ENCODE measurements around the gene CPT1B. TPM values are rescaled to one million over a fixed set of nuclear protein-coding genes. Genes with fewer than 3 reads are reported as not detected.

Gene CPT1B
- total RNA-seq, 4 donors from 2014 or later: 9.7 to 38.7 (median 14.9) TPM

DNA sequence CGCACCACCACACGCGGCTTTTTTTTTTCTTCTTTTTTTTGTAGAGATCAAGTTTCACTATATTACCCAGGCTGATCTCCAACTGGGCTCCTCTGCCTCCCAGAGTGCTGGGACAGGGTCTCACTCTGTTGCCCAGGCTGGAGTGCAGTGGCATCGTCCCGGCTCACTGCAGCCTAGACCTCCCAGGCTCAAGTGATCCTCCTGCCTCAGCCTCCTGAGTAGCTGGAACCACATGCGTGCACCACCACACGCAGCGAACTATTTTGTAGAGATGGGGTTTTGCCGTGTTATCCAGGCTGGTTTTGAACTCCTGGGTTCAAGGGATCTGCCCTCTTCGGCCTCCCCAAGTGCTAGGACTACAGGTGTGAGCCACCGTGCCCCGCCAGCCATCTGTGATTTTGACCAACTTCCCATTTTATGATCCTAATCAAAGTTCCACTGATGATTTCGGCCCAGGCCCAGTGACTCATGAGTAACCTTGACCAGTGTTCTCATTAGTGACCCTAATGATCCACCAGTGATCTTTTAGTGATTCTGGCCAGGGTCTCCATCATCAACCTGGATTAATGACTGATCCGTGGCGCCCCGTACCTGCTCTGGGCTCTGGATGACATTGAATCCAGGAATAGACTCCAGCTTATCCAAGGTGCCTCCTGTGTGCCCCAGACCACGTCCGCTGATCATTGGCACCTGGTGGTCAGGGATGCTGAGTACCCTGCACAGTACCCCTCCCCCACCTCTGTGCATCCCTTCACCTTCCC is 50.1 kb downstream of the CPT1B start:
- TF ChIP-seq, protein P1, sequence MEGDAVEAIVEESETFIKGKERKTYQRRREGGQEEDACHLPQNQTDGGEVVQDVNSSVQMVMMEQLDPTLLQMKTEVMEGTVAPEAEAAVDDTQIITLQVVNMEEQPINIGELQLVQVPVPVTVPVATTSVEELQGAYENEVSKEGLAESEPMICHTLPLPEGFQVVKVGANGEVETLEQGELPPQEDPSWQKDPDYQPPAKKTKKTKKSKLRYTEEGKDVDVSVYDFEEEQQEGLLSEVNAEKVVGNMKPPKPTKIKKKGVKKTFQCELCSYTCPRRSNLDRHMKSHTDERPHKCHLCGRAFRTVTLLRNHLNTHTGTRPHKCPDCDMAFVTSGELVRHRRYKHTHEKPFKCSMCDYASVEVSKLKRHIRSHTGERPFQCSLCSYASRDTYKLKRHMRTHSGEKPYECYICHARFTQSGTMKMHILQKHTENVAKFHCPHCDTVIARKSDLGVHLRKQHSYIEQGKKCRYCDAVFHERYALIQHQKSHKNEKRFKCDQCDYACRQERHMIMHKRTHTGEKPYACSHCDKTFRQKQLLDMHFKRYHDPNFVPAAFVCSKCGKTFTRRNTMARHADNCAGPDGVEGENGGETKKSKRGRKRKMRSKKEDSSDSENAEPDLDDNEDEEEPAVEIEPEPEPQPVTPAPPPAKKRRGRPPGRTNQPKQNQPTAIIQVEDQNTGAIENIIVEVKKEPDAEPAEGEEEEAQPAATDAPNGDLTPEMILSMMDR (IDR thresholded peaks at IDR 0.05): no peak
- no peak for TF ChIP-seq POLR2A (IDR thresholded peaks at IDR 0.05)
- H3K27me3 ChIP-seq: no peaks in the 10 kb centered on the region
- H3K4me1 ChIP-seq: peaks cover 30 to 40% of the 10 kb centered on the region in 2 donors
- H3K36me3 ChIP-seq: peaks cover 6 to 8% of the 10 kb centered on the region in 2 donors
- 89% methylated on average over 17 to 18 of the region's 18 CpGs for WGBS, 2 donors
- no peak overlapping the region for H3K4me3 ChIP-seq (replicated peaks in 1 of 3)
- H3K9me3 ChIP-seq: no peaks in the 10 kb centered on the region
- no peak overlapping the region for H3K27ac ChIP-seq
- no peak for DNase-seq
- intact Hi-C loops (cut with DNase I): no loop called here

DNA sequence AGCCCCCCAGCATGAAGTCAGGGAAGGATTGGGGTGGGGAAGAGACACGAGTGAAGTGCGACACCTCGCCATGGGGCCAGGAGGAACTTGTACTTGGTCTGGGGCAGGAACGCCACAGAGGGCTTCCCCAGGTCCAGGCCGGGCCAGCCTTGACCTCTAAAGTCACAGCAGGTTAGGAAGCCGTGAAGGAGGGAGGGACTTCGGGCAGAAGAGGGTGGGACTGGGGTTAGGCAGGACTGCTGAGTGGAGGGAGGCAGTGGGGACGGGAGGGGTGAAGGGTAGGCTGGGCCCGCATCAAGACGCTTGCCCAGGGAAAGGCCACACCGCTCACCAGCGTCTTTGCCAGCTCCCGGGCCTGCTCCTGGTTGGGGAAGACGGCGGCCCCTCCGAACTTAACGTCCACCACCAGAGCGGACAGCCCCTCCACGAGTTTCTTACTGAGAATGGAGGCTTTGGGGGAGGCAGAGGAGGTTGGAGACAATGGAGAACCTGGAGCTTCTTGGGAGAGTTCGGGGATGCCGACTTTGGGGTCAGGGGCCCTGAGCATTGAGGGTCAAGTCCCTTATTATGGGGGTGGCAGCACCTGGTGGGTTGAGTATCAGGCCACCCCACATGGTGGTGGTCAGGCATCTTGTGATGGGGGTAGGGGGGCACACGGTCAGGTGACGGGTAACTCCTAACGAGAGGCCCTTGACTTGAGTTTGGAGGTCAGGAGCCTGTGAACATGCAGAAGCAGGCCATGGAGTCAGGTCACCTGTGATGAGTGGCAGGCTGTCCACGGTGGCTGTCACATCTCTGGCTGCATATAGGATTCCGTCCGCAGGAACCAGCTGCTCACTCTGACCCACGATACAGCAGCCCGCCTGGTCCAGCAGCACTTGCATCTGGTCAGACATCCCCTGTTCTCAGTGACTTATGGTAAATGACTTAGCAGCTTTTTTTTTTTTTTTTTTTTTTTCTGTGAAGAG is 51.1 kb downstream of the CPT1B start:
- TF ChIP-seq, protein P1 (IDR thresholded peaks at IDR 0.05): no peak
- no peak for TF ChIP-seq POLR2A (IDR thresholded peaks at IDR 0.05)
- Histone ChIP-seq H3K9me3 (no peaks in the 10 kb centered on the region), H3K4me1 (peaks cover 27 to 32% of the 10 kb centered on the region in 2 donors), H3K4me3 (replicated peaks in 1 of 3) (peak overlapping the region in 2 of 3 donors; percentile 19 to 83), H3K27ac (peak overlapping the region; percentile 86 to 97 (median 91)), H3K27me3 (no peaks in the 10 kb centered on the region), H3K36me3 (peaks cover 15 to 18% of the 10 kb centered on the region in 2 donors)
- DNase-seq: peak in 1 of 2 donors; percentile 27
- 68% methylated on average over 27 to 28 of the region's 29 CpGs for WGBS, 2 donors
- intact Hi-C loops (cut with DNase I): no loop called here

DNA sequence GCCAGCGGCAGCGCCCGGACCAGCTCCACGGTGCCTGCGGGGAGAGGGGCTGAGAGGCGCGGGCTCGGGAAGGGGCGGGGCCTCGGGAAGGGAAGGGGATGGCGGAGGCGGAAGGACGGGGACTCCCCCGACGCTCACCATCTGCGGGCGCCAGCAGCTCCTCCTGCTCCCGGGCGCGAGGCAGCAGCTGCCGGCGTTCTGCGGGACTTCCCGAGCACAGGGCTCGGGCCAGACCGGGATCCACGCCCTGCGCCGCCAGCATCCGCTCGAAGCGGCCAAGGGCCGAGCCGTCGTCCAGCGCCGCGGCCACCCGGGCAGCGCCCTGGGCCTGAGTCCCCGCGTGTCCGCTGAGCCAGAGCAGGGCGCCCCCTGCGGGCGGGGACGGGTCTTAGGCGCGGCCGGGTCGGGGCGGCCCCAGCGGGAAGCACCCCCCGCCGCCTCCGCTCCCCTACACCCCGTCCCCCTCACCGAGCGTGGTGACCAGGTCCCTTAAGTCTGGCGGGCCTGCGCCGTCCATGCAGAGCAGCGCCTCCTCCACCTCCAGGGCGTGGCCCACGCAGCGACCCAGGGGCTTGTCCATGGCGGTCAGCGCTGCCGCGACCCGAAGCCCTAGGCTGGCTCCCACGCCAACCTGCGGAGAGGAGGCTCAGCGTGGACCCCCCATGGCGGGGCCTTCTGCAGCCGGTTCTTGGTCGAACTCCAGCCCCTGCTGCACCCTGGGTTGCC is 52.0 kb downstream of the CPT1B start:
- Histone ChIP-seq H3K4me1 (peaks cover 22 to 32% of the 10 kb centered on the region in 2 donors), H3K9me3 (no peaks in the 10 kb centered on the region), H3K27me3 (no peaks in the 10 kb centered on the region), H3K27ac (peak overlapping the region; percentile 86 to 97 (median 91)), H3K36me3 (peaks cover 21 to 24% of the 10 kb centered on the region in 2 donors), H3K4me3 (replicated peaks in 1 of 3) (peak overlapping the region; percentile 19 to 83 (median 64))
- intact Hi-C loops (cut with DNase I): no loop called here
- TF ChIP-seq, protein P1 (IDR thresholded peaks at IDR 0.05): peak in 4 of 6 experiments; percentile 39 to 59 (median 54)
- TF ChIP-seq POLR2A (IDR thresholded peaks at IDR 0.05): no peak
- peak; percentile 80 to 83 for DNase-seq
- 2 to 5% methylated on average over 16 to 30 of the region's 77 CpGs for WGBS, 2 donors

DNA sequence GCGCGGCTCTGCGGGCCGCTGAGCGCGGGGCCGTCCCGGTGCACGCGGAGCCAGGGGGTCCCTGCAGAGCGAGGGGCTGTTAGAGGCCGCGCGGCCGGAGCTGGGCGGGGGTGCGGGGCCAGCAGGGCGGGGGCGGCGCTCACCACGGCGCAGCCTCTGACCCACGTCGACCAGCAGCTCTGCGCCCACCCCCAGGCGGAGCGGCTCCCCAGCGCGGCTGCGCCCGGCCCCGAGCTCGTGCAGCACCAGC is 52.4 kb downstream of the CPT1B start:
- Histone ChIP-seq H3K9me3 (no peaks in the 10 kb centered on the region), H3K4me1 (peaks cover 18 to 32% of the 10 kb centered on the region in 2 donors), H3K27me3 (no peaks in the 10 kb centered on the region), H3K4me3 (replicated peaks in 1 of 3) (peak overlapping the region; percentile 19 to 83 (median 64)), H3K36me3 (peaks cover 21 to 24% of the 10 kb centered on the region in 2 donors), H3K27ac (peak overlapping the region; percentile 86 to 97 (median 91))
- 0% methylated on average over 2 of the region's 33 CpGs; no CpG with 5 or more reads in 1 of the 2 donors for WGBS, 2 donors
- TF ChIP-seq POLR2A (IDR thresholded peaks at IDR 0.05): peak in 1 of 2 donors; percentile 16
- TF ChIP-seq, protein P1 (IDR thresholded peaks at IDR 0.05): peak in 1 of 6 experiments; percentile 36
- intact Hi-C loops (cut with DNase I): no loop called here
- DNase-seq: no peak

Measured in thyroid gland (tissue), 4 donors.